ENCODE data around the gene CCDC88C. TPM values are rescaled to one million over a fixed set of nuclear protein-coding genes. Genes with fewer than 3 reads are reported as not detected.
A peak's percentile ranks its signal among the peaks of the same experiment; 100 is the strongest.

Gene CCDC88C
- total and polyA plus RNA-seq, 2 experiments from 2014 or later, result 23.6 to 60.7 TPM

GRCh38 chr14:91372671-91373495, 44.7 kb downstream of the CCDC88C start:
- Mint-ChIP-seq H3K4me3 (no peak overlapping the region), H3K9me3 (no peaks in the 10 kb centered on the region), H3K27me3 (ENCODE audit: insufficient read depth, low read depth, poor library complexity) (peaks cover 17% of the 10 kb centered on the region), H3K36me3 (ENCODE audit: low read depth) (no peaks in the 10 kb centered on the region; the same call in 2 of the 3 replicates), H3K4me1 (peaks cover 79% of the 10 kb centered on the region), H3K27ac (peak overlapping the region; percentile 26; the same call in 1 of the 2 replicates)
- H3K4me1 ChIP-seq (ENCODE audit: insufficient read depth), result peaks cover 38% of the 10 kb centered on the region
- no peak overlapping the region for H2AFZ ChIP-seq
- H3K79me2 ChIP-seq (replicated peaks; ENCODE audit: insufficient read depth), result peaks cover 82% of the 10 kb centered on the region
- no peak for TF ChIP-seq ETS1 (IDR thresholded peaks at IDR 0.05)
- no peaks in the 10 kb centered on the region for H3K27me3 ChIP-seq (ENCODE audit: insufficient read depth)
- no peaks in the 10 kb centered on the region for H3K36me3 ChIP-seq (ENCODE audit: insufficient read depth)
- no peak overlapping the region for H3K4me2 ChIP-seq
- H4K20me1 ChIP-seq (replicated peaks; ENCODE audit: insufficient read depth), result peaks cover 10% of the 10 kb centered on the region
- no peak for ATAC-seq
- H3K27ac ChIP-seq (ENCODE audit: low read depth), result peak overlapping the region; percentile 59; the same call in 1 of the 2 replicates
- H3K4me3 ChIP-seq, result no peak overlapping the region
- H3K9me2 ChIP-seq (ENCODE audit: insufficient read depth), result no peaks in the 10 kb centered on the region
- H3F3A ChIP-seq (replicated peaks; ENCODE audit: low read depth), result 0 out of 2 replicates have a peak, but pooled peaks cover 3% of the 10 kb centered on the region
- DNase-seq (ENCODE audit: low spot score), result no peak

- H3K36me3 ChIP-seq (ENCODE audit: insufficient read depth), result no peaks in the 10 kb centered on the region
- no peak overlapping the region for H2AFZ ChIP-seq
- no peaks in the 10 kb centered on the region for H3K27me3 ChIP-seq (ENCODE audit: insufficient read depth)
- peaks cover 31% of the 10 kb centered on the region for H3K4me1 ChIP-seq (ENCODE audit: insufficient read depth)
- no peak overlapping the region for H3K27ac ChIP-seq (ENCODE audit: low read depth)
- H3K27me3 Mint-ChIP-seq (ENCODE audit: insufficient read depth, low read depth, poor library complexity), result peaks cover 18% of the 10 kb centered on the region
- peaks cover 82% of the 10 kb centered on the region for H3K79me2 ChIP-seq (replicated peaks; ENCODE audit: insufficient read depth)
- H3K4me1 Mint-ChIP-seq, result peaks cover 79% of the 10 kb centered on the region
- DNase-seq (ENCODE audit: low spot score) (no peak), ATAC-seq (no peak)
- H3F3A ChIP-seq (replicated peaks; ENCODE audit: low read depth), result 0 out of 2 replicates have a peak, but pooled peaks cover 3% of the 10 kb centered on the region
- TF ChIP-seq JUNB (IDR thresholded peaks at IDR 0.05; ENCODE audit: unreplicated experiment), result no peak
- no peak for TF ChIP-seq POLR2AphosphoS5 (IDR thresholded peaks at IDR 0.05; ENCODE audit: low read depth)
- no peak for TF ChIP-seq STAT1 (IDR thresholded peaks at IDR 0.05; ENCODE audit: unreplicated experiment)
- no peak for TF ChIP-seq REST (IDR thresholded peaks at IDR 0.05; ENCODE audit: unreplicated experiment)
- TF ChIP-seq CTCF (conservative IDR thresholded peaks at IDR 0.05; ENCODE audit: low read depth in 2 of 2), result no peak
- no peak for TF ChIP-seq CREB1 (CRISPR knock-in tag; IDR thresholded peaks at IDR 0.05; ENCODE audit: low read depth)
- TF ChIP-seq ETS1 (IDR thresholded peaks at IDR 0.05), result no peak
- no peak for TF ChIP-seq EZH2 (IDR thresholded peaks at IDR 0.05; ENCODE audit: low read depth, unreplicated experiment)
- no peak for TF ChIP-seq EZH2phosphoT487 (IDR thresholded peaks at IDR 0.05; ENCODE audit: unreplicated experiment)
- TF ChIP-seq ZNF331 (CRISPR knock-in tag; IDR thresholded peaks at IDR 0.05; ENCODE audit: low read depth), result no peak
- H3K4me2 ChIP-seq, result no peak overlapping the region
- H3K9me3 Mint-ChIP-seq, result no peaks in the 10 kb centered on the region
- no peak overlapping the region for H3K4me3 ChIP-seq
- H3K9me2 ChIP-seq (ENCODE audit: insufficient read depth), result no peaks in the 10 kb centered on the region
- no peaks in the 10 kb centered on the region; the same call in 2 of the 3 replicates for H3K36me3 Mint-ChIP-seq (ENCODE audit: low read depth)
- peaks cover 16% of the 10 kb centered on the region for H4K20me1 ChIP-seq (replicated peaks; ENCODE audit: insufficient read depth)
- H3K4me3 Mint-ChIP-seq, result no peak overlapping the region
- no peak overlapping the region; the same call in 1 of the 2 replicates for H3K27ac Mint-ChIP-seq
These were observed 45.6 kb downstream of the CCDC88C start for GRCh38 chr14:91371990-91372375.
